Measurements from ENCODE around the gene FIGNL2. TPM values are rescaled to one million over a fixed set of nuclear protein-coding genes. Genes with fewer than 3 reads are reported as not detected.

FIGNL2 gene
- total and polyA plus RNA-seq, 12 donors: 0.22 to 0.69 (median 0.39) TPM

- intact Hi-C loops (cut with DNase I): no loop called here
- 94 to 97% methylated on average over 6 of the region's 6 CpGs for WGBS, 2 donors
- H3K27me3 ChIP-seq: peaks cover under 1 to 49% (median 36%) of the 10 kb centered on the region in 7 donors
Measured at GRCh38 chr12:51840966-51841365, 7.6 kb downstream of the FIGNL2 start.

GRCh38 chr12:51839310-51839947 is 9.1 kb downstream of the FIGNL2 start:
- 63 to 64% methylated on average over 5 of the region's 5 CpGs for WGBS, 2 donors
- no peak for DNase-seq
- ATAC-seq: peak in 6 of 8 donors; percentile 23 to 84 (median 44)
- H3K36me3 ChIP-seq: no peaks in the 10 kb centered on the region
- no peak overlapping the region for H3K27ac ChIP-seq
- H3K9me3 ChIP-seq: no peaks in the 10 kb centered on the region
- intact Hi-C loops (cut with DNase I): no loop called here
- H3K27me3 ChIP-seq: peaks cover 0 to 40% (median 22%) of the 10 kb centered on the region in 7 donors
- TF ChIP-seq, protein P1, sequence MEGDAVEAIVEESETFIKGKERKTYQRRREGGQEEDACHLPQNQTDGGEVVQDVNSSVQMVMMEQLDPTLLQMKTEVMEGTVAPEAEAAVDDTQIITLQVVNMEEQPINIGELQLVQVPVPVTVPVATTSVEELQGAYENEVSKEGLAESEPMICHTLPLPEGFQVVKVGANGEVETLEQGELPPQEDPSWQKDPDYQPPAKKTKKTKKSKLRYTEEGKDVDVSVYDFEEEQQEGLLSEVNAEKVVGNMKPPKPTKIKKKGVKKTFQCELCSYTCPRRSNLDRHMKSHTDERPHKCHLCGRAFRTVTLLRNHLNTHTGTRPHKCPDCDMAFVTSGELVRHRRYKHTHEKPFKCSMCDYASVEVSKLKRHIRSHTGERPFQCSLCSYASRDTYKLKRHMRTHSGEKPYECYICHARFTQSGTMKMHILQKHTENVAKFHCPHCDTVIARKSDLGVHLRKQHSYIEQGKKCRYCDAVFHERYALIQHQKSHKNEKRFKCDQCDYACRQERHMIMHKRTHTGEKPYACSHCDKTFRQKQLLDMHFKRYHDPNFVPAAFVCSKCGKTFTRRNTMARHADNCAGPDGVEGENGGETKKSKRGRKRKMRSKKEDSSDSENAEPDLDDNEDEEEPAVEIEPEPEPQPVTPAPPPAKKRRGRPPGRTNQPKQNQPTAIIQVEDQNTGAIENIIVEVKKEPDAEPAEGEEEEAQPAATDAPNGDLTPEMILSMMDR (IDR thresholded peaks at IDR 0.05): peak in 1 of 9 donors; percentile 15
- peaks cover 5 to 30% (median 15%) of the 10 kb centered on the region in 9 donors for H3K4me1 ChIP-seq
- H3K4me3 ChIP-seq: no peak overlapping the region

More at GRCh38 chr12:51840966-51841365, 7.6 kb downstream of the FIGNL2 start:
- ATAC-seq (no peak), DNase-seq (no peak)
- Histone ChIP-seq H3K36me3 (no peaks in the 10 kb centered on the region), H3K27ac (no peak overlapping the region), H3K4me3 (no peak overlapping the region), H3K4me1 (peaks cover 5 to 25% (median 14%) of the 10 kb centered on the region in 9 donors), H3K9me3 (no peaks in the 10 kb centered on the region)
- TF ChIP-seq, protein P1 (IDR thresholded peaks at IDR 0.05): no peak

- TF ChIP-seq, protein P1 (IDR thresholded peaks at IDR 0.05): no peak
- WGBS, 2 donors: 31 to 36% methylated on average over 4 of the region's 4 CpGs
- H3K27ac ChIP-seq: no peak overlapping the region
- peaks cover 5 to 36% (median 16%) of the 10 kb centered on the region in 9 donors for H3K4me1 ChIP-seq
- ATAC-seq: peak in 7 of 8 donors; percentile 31 to 72 (median 45)
- peak in 1 of 2 donors; percentile 26 for DNase-seq
- H3K4me3 ChIP-seq: no peak overlapping the region
- peaks cover 0 to 38% (median 17%) of the 10 kb centered on the region in 7 donors for H3K27me3 ChIP-seq
- intact Hi-C loops (cut with DNase I): no loop called here
- H3K36me3 ChIP-seq: no peaks in the 10 kb centered on the region
- H3K9me3 ChIP-seq: no peaks in the 10 kb centered on the region
Measured at GRCh38 chr12:51838762-51839161, 9.8 kb downstream of the FIGNL2 start.

- intact Hi-C loops (cut with DNase I): no loop called here
- Histone ChIP-seq H3K27me3 (peaks cover 0 to 38% (median 12%) of the 10 kb centered on the region in 7 donors), H3K4me1 (peaks cover 5 to 42% (median 20%) of the 10 kb centered on the region in 9 donors), H3K27ac (no peak overlapping the region), H3K36me3 (no peaks in the 10 kb centered on the region), H3K4me3 (no peak overlapping the region), H3K9me3 (no peaks in the 10 kb centered on the region)
- WGBS, 2 donors: 81 to 87% methylated on average over 4 of the region's 4 CpGs
- TF ChIP-seq, protein P1 (IDR thresholded peaks at IDR 0.05): no peak
- ATAC-seq (no peak), DNase-seq (no peak)
Measured at GRCh38 chr12:51838036-51838435, 10.5 kb downstream of the FIGNL2 start.

Data from heart right ventricle (tissue), 16 donors.